ENCODE results near the gene OR2L3. TPM values are rescaled to one million over a fixed set of nuclear protein-coding genes. Genes with fewer than 3 reads are reported as not detected.

OR2L3 gene, protein sequence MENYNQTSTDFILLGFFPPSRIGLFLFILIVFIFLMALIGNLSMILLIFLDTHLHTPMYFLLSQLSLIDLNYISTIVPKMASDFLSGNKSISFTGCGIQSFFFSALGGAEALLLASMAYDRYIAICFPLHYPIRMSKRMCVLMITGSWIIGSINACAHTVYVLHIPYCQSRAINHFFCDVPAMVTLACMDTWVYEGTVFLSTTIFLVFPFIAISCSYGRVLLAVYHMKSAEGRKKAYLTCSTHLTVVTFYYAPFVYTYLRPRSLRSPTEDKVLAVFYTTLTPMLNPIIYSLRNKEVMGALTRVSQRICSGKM
- not detected in 5 replicates for total RNA-seq (2022; extraction: Qiagen RNA extraction)

DNA sequence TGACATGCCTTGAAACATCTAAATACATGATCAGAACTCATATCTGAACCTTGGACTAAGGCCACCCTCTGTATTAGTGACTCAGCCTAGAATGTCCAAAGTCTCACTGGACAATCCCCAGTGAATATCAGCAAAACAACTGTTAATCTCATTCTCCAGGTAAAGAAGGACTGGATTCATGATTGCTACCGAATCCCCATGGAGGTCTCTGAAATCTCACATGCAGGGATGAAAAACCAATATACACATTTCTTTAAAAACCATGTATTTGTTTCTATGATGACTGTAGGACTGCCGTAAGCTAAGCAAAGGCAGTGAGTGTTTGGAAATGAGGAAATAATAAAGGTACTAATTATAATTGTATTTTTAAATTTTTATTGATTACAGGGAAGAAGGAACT is at the start of gene OR2L3:
Gene OR2L3, plus strand, starts transcription at position 301 of the 400 bp plus-strand sequence. CDS start 13,846 bp downstream, outside the sequence.

DNA sequence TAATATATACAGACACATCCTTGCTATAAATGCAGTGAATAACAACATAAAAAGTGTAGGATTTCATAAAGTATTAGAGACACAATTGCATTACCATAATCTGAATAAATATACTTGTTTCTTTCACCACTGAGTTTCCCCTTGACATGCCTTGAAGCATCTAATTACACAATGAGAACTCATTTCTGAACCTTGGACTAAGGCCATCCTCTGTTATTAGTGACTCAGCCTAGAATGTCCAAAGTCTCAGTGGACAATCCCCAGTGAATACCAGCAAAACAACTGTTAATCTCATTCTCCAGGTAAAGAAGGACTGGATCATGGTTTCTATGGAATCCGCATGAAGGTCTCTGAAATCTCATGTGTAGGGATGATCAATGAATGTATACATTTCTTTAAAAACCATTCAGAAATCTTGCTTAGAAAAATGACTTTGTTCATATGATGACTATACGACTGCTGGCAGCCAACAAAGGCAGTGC is 33.4 kb upstream of the OR2L3 start, which contains the start of gene OR2L5:
Gene OR2L5, plus strand, starts transcription at position 432 of the 482 bp plus-strand sequence. CDS start 8,288 bp downstream, outside the sequence.

DNA sequence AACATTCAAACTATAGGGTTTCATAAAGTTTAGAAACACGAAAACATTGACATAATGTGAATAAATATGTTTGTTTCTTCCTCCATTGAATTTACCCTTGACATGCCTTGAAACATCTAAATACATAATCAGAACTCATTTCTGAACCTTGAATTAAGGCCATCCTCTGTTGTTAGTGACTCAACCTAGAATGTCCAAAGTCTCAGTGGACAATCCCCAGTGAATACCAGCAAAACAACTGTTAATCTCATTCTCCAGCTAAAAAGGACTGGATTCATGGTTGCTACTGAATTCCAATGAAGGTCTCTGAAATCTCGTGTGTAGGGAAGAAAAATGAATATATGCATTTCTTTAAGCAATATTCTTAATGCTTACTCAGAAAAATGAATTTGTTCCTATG is 16.9 kb upstream of the OR2L3 start, which contains the start of gene OR2L2:
Gene OR2L2, plus strand, starts transcription at position 301 of the 400 bp plus-strand sequence. CDS start 8,198 bp downstream, outside the sequence.

DNA sequence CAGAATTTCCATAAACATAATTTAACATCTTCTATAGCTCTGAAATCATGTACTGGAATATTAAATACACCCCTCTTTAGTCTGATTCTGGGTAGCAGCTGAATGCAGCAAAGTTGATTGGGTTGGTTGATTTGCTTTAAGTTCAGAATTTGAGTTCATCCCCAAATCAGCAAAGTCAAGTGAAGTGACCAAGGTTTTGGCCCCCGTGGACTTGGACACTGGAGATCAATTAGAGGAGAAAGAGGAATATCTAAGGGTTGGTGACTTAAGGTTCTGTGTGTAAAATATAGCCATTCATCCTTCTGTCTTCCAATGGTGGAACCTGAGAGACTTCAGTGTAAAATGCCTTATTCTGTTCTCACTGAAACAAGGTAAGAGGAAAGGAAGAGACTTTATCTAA is 48.2 kb downstream of the OR2L3 start, which contains the start of gene OR2L13:
Gene OR2L13, plus strand, starts transcription at position 301 of the 400 bp plus-strand sequence. CDS start 4,192 bp downstream, outside the sequence.

Other genes starting within 250 kb of the OR2L3 start
- gene OR14A16, start 222.7 kb upstream of the OR2L3 start, total RNA-seq (2022; extraction: Qiagen RNA extraction): not detected in 5 replicates
- not detected in 5 replicates for gene OR11L1, start 204.9 kb upstream of the OR2L3 start, total RNA-seq (2022; extraction: Qiagen RNA extraction)
- gene TRIM58, start 189.6 kb upstream of the OR2L3 start, total RNA-seq (2022; extraction: Qiagen RNA extraction): not detected in 5 replicates
- not detected in 5 replicates for gene OR2W3, start 151.2 kb upstream of the OR2L3 start, total RNA-seq (2022; extraction: Qiagen RNA extraction)
- not detected in 5 replicates for gene OR2T8, start 126.6 kb upstream of the OR2L3 start, total RNA-seq (2022; extraction: Qiagen RNA extraction)
- not detected in 5 replicates for gene OR2AJ1, start 121.9 kb upstream of the OR2L3 start, total RNA-seq (2022; extraction: Qiagen RNA extraction)
- gene OR2L8, start 98.0 kb upstream of the OR2L3 start, total RNA-seq (2022; extraction: Qiagen RNA extraction): not detected in 5 replicates
- not detected in 5 replicates for gene OR2AK2, start 81.6 kb upstream of the OR2L3 start, total RNA-seq (2022; extraction: Qiagen RNA extraction)
- gene OR2L5, start 33.2 kb upstream of the OR2L3 start, total RNA-seq (2022; extraction: Qiagen RNA extraction): not detected in 5 replicates
- not detected in 5 replicates for gene OR2L2, start 16.8 kb upstream of the OR2L3 start, total RNA-seq (2022; extraction: Qiagen RNA extraction)
- not detected in 5 replicates for gene OR2L13, start 48.3 kb downstream of the OR2L3 start, total RNA-seq (2022; extraction: Qiagen RNA extraction)
- not detected in 5 replicates for gene OR2M5, start 98.3 kb downstream of the OR2L3 start, total RNA-seq (2022; extraction: Qiagen RNA extraction)
- not detected in 5 replicates for gene OR2M2, start 128.0 kb downstream of the OR2L3 start, total RNA-seq (2022; extraction: Qiagen RNA extraction)
- gene OR2M3, start 150.4 kb downstream of the OR2L3 start, total RNA-seq (2022; extraction: Qiagen RNA extraction): not detected in 5 replicates
- not detected in 5 replicates for gene OR2M4, start 184.6 kb downstream of the OR2L3 start, total RNA-seq (2022; extraction: Qiagen RNA extraction)
- not detected in 5 replicates for gene OR2T33, start 231.1 kb downstream of the OR2L3 start, total RNA-seq (2022; extraction: Qiagen RNA extraction)

Data from A549 treated with AZD2906 at 1 μM for 4 hours (cell line).